NT2/D1 (cell line): ENCODE measurements around the gene NCMAP.

Experiments
- SUZ12 ChIP-seq: IDR thresholded peaks from 2 replicates; pipeline ENCODE4 v1.6.1; 2011; ENCODE audit not compliant: insufficient read length, insufficient read depth; ENCODE audit errors: extremely low read depth
- YY1 ChIP-seq: IDR thresholded peaks from 2 replicates; pipeline ENCODE4 v1.6.1; 2011; ENCODE audit not compliant: insufficient read length, insufficient read depth

DNA sequence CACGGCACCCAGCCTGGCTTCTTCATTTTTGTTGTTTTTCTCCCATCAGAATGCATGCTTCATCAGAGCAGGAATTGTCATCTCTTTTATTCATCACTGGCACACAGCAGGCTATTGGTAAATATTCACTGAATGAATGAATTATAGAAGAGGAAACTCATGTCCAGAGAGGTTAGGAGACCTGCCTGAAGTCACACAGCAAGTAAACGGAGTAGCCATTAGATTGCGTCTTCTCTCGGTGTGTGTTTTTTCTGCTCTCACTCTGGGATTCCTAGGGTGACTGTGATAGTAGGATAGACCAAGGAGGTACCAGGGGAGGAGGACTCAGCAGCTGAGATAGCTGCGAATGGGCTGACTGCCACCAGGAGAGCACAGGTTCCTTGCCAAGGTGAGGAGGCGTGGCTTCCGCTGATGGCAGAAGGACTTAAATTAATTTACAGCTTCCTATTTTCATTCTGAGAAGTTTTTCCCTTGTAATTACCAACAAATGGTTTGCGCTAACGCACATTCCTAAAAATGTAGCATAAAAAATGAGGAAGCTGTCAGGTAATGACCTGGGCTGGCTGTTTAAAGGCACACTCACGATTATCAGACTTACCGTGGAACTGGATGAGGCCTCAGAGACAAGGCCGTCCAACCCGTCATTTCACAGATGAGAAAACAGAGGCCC, 4.5 kb upstream of the NCMAP start:
- TF ChIP-seq YY1 (no peak), SUZ12 (no peak)
